ENCODE data around the gene DLGAP3.

Gene DLGAP3

GRCh38 chr1:34865981-34866761, 63.3 kb downstream of the DLGAP3 start:
- DNase-seq: peak in 1 of 2 experiments; percentile 40

- DNase-seq: no peak
Observed at GRCh38 chr1:34865573-34865972, 63.9 kb downstream of the DLGAP3 start.

- DNase-seq: no peak
Observed at GRCh38 chr1:34864759-34865158, 64.7 kb downstream of the DLGAP3 start.

GRCh38 chr1:34863501-34863900, 65.9 kb downstream of the DLGAP3 start:
- no peak for DNase-seq

- DNase-seq: peak; percentile 73 to 84
Observed at GRCh38 chr1:34859446-34860200, 69.8 kb downstream of the DLGAP3 start, which contains the start of gene SMIM12. TSS of gene SMIM12 (minus strand) at chr1:34859749. CDS start at chr1:34855977, 3,772 bp downstream.

DNA sequence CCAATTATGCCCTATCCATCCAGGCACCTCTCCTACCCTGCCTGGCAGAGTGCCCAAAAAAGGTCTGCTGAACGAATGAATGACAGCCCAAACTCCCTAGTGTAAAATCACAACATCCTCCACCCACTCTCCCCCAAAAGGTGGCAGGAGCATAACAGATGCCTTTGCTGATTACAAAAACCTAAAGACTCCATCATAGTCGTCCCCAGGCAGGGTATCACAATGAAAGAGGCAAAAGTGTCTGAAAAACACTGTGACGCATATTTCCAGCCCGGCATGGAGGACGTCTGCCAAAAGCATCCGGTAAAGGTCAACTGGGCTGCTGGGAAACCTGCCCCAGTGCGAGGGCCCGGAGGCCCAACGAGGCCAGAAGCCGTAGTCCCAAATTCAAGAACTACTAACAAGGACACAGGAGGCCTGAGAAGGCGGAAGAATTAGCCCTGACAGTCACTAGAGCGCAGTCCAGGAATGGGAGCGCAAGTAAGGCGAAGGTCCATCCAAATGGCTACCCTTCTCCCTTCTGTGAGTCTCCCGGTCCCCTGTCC, 70.5 kb downstream of the DLGAP3 start:
- DNase-seq: no peak

DNA sequence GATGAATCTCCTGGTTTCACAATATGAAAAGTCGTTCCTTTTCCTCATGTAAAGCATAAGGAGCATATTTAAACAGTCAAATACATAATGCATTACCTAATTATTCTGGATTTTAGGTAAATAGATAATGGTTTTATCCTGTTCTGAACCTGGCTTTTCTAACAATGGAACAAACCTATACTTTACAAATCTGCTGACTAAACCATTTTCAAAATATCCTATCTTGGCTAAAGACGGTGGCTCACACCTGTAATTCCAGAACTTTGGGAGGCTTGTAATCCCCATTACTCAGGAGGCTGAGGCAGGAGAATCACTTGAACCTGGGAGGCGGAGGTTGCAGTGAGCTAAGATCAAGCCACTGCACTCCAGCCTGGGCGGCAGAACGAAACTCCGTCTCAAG, 72.8 kb downstream of the DLGAP3 start:
- no peak for DNase-seq

DNA sequence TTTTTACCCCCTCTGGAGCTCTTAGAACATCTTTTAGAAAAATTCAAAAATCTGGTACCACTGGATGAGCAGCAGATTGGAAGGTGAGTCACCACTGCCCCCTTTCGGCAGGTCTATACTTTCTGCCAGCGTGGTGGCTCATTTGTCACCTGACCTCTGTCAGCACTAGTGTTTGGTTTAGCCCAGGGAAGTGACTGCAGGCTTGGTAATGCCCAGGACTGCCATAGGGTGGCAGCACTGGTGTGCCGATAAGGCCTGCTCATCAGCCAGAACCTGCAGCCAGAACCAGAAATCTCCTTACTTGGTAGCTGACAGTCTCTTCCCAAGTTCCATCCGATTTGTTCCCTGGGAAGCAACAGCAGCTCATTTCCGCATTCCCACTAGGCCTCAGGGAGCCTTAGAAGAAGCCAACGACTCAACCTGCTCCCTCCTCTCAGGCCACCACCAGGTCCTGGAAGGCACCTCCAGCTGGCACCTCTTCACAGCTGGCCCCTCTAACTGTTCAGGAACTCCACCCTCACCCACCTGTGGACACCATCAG, 76.7 kb downstream of the DLGAP3 start:
- DNase-seq: peak; percentile 51 to 88

- DNase-seq: no peak
Observed at GRCh38 chr1:34851431-34852105, 77.9 kb downstream of the DLGAP3 start.

DNA sequence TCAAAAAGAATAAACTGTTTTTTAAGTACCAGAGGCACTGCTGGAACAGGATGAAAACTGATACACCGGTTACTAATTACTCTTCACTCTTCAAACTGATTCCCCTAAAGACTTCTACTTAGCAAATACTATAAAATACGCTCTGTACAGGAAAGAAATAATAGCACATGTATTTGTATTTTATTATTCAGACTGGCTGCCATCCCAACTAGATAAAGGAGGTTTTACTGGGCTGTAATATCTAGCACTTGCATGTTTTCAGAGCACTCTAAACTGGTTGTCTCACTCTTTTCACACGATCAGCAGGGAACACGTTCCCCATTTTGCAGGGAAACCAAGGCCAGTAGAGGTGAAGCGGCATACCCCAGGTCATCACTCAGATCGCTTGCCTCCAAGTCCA, 79.1 kb downstream of the DLGAP3 start:
- DNase-seq: no peak

DNA sequence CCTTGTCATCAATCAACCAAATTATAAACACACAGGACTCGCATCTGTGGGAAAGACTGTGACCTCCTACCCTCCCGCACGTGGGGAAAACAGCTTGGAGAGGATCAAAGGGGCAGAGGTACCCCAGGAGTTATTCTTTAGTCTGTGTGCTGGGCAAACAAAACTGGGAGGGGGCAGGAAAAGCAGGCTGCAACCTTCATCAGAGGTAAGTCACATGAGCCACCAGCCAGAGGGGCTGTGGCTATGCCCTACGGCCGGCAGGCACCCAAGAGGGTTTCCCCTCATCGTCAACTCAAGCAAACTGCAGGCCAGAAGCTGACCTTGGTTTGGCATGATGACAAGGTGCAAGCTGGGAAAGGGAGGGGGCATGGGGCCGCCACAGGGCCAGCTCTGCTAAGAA, 82.4 kb downstream of the DLGAP3 start:
- DNase-seq: no peak

- no peak for DNase-seq
Observed at GRCh38 chr1:34846265-34846664, 83.2 kb downstream of the DLGAP3 start.

DNA sequence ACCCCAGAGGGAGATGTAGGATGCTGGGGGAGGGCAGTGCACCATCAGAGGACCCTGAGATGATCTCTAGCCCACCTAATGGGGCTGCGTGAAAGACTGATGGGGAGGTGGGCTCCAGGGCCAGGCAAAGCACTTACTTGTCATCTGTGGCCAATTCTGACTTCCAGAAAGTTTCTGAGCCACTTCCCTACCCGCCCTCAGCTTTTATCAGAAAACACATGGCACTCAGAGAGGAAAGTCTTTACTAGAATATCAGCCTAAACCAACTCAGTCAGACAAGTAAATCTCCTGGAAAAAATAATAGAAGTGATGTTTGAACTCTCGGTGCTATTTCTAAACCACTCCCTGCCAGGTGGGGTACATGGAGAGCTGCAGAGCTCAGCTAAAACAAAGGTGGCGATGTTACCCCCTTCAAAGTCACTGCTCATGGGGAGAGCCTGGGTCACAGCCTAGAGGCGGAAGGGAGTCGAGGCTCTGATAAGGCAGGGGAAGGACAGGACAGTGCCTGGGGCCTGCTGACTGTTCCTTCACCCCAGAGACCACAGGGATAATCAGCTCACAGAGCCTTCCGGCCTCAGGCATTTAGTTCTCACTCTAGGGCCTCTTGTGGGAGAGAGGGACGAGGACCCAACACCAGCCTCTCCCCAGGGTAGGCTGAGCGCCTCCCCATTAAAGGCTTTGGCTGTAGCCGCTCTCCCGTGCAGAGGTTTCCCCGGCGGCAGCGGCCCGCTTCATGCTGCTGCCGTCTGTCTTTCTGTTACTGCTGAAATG, 84.1 kb downstream of the DLGAP3 start:
- DNase-seq: no peak

DNA sequence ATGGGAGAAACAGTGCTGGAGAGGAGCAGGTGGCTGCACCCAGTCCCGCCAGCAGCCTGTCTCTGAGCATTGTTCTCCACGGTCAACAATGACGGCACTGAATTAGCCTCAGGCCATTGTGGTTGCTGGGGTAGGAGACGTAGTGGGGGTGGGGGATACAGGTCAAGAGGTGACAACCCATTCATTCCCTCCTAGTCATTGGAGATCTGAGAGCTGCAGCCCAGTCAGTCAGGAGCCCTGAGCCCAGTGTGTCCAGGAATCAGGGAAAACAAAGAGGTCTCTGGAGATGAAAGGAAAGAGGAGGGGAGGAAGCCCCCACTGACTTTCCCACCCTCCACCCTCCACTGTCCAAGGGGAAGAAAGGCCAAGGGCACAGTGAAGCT, 85.2 kb downstream of the DLGAP3 start:
- no peak for DNase-seq

GRCh38 chr1:34843392-34844251, 85.8 kb downstream of the DLGAP3 start:
- DNase-seq: no peak

GRCh38 chr1:34842952-34843371, 86.5 kb downstream of the DLGAP3 start:
- no peak for DNase-seq

- no peak for DNase-seq
Observed at GRCh38 chr1:34842073-34842472, 87.4 kb downstream of the DLGAP3 start.

GRCh38 chr1:34840426-34840825, 89.0 kb downstream of the DLGAP3 start:
- DNase-seq: no peak

- DNase-seq: no peak
Observed at GRCh38 chr1:34839526-34840305, 89.7 kb downstream of the DLGAP3 start.

GRCh38 chr1:34833711-34834110, 95.7 kb downstream of the DLGAP3 start:
- no peak for DNase-seq
